NCI-H128 (cell line): ENCODE results near the gene RETN.
A peak's percentile ranks its signal among the peaks of the same experiment; 100 is the strongest.

Experiments used
- DNase-seq: peaks from one replicate; lab custom pipeline; 2025; ENCODE audit not compliant: unreplicated experiment; lab: John Stamatoyannopoulos, UW

The RETN gene, protein sequence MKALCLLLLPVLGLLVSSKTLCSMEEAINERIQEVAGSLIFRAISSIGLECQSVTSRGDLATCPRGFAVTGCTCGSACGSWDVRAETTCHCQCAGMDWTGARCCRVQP

DNA sequence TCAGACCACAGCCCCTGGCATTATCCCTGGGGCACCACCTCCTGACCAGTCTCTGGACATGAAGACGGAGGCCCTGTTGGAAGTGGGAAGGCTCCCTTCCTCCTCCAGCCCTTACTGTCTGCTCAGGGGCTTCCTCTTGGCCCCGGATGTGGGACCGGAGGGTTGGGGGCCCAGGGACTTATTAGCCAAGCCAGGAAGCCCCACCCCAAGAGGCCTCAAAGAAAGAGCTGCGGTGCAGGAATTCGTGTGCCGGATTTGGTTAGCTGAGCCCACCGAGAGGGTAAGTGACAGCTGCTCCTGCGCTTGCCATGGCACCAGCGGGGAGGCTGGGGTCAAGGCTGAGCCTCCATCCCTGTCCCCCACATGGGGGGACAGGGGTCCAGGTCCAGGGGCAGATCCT lies at the start of gene RETN:
Gene RETN (plus strand): TSS at position 208 of the 400 bp plus-strand sequence. CDS start 278 bp downstream, outside the sequence.
- no peak for DNase-seq

DNA sequence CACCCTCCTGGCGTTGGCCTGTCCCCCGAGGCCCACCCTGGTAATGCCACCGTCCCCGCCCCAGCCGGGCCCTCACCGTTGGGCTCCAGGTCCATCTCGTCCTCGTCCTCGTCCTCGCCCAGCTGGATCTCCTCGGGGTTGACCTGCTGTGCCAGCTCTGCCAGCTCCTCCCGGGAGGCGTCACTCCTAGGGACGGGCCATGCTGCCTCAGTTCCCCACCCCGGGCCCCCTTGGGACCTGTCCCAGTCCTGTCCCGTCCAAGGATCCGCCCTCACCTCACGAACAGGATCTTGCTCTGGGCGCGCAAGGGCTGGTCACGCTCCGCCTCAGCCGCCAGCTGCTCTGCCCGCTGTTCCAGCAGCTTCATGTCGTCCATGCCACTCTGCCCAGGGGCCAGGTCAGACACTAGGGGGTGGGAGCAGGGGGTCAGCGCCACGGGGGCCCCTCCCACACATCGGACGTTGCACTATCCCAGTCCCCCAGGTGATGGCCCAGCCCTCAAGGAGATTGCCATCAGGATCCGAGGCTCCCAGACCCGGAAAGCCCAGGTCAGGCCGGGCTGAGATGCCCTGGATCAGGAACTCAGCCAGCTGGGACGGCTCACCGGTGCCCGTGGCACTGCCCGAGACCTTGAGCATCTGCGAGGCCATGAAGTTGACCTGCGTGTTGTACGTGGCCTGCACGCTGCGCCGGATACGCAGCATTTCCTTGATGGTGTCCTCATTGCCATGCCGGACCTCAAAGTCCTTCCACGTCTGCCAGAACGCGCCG lies 49.0 kb upstream of the RETN start:
- DNase-seq = no peak

DNA sequence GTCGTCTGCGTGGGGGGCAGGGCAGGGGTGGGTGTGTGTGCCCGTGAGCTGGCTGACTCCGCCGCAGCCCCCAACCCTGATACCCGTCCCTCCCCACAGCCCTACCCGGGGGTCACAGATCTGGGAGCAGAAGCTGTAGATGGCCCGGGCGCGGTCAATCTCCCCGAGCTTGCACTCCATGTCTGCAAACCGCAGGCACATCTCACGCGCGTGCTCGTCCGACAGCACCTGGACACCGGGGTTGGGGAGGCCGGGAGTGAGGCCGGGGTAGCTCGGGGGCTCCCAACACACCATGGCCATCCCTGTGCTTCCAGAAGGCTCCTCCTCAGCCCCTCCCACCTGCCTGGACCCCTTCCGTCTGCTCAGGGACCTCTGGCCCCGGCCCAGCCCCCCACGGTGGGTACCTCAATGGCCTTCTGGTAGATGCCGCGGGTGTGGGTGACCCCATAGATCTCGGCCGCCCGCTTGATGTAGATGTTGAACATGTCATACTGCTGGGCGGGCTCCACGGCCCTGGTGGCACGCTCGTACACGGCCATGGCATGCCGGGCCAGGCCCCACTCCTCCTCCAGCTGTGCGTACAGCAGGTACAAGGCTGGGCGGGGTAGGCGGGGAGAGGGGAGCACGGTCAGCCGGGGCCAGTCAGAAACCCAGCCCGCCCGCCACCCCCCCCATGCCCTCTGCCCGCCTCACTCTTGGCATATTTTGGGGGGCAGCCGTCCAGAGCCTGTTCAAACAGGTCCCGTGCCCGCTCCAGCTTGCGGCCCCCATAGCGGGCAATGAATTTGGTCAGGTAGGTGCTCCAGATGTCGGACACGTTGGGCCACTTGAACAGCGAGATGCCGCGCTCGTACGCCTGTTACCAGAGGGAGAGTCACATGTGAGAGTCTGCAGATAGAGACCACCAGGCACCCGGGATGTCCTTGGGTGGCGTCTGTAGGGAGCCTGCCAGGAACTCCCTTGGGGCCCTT lies 48.1 kb upstream of the RETN start:
- DNase-seq = no peak

DNA sequence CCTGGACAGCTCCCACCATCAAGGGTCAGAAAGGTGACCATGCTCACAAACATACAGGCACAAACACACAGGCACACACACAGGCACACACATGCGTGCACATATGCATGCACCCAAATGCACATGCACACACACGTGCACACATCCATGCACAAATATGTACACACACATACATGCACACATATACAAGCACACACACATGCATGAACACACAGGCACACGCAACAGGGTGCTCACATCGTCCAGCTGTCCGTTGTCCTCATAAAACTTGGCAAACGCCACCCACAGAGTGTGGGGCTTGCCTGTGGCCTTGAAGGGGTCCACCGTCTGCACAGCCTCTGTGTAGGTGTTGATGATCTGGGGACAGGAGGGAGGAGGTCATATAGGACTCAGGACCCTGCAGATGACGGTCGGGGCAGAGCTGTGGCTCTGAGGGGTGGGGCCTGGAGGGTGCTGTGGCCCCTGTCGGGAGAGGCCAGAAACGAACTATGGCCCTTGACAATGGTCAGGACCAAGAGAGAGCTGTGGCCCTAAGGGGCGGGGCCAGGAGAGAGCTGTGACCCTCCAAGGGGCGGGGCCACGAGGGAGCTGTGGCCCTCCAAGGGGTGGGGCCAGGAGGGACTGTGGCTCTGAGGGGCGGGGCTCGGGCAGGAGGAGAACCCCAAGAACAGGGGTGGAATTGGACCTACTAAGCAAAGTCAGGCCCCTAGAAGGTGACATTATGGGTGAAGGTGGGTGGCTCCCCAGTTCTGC lies 45.7 kb upstream of the RETN start:
- DNase-seq = no peak

DNA sequence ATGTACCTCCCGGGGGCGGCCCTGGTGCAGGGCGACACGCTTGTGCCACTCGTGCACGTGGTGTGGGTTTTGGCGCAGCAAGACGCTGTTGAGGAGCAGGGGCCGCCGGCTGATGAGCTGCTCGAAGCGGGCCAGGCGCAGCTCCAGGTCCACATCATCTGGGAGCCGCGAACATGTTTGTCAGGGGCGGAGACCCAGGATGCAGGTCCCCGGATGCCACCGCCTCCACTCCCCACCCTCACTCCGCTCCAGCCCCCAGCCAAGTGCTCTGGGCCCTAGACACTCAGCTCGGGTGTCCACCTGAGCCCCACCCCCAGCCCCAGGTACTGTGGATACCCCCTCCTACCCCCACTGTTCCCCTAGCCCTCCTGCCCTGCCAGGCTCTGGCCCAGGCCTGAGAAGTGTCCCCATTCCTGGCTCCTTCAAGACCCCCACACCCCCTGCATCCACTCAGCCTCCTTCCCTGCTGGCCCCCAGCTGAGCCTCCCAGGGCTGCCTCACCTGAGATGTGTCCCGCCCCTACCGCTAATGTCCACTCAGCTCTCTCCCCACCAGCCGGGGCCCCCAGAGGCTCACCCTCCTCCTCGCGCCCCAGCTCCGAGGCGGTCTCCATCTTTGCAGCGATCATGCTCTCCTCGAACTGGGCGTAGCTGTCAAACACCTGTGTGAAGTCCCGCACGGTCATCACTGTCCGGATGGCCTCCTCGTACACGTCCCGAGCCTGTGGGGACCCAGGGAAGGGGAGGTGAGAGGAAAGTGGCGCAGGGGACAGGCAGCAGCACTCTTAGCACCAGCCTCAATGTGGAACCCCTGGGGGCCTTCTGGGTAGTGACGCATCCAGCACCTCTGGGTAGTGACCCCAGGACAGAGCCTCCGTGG lies 44.9 kb upstream of the RETN start:
- DNase-seq = no peak

DNA sequence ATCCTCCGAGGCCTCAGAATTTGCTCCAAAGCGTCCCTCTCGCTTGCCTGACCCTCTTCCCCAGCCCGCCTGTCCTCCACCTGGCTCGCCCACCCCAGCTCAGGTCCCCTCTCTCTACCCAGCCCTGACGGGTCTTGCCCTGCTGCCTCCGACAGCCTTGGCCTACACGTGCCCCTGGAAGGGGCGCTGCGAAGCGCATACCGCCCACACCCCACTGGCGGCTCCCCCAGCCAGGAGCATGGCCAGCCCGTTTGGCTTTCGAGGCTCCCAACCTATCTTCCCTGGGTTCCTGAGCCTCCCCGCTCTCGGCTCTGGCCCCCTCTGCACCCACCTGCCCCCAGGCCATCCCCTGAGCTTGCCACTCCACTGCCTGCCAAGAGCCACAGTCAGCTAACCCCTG lies 44.0 kb upstream of the RETN start:
- DNase-seq = no peak

DNA sequence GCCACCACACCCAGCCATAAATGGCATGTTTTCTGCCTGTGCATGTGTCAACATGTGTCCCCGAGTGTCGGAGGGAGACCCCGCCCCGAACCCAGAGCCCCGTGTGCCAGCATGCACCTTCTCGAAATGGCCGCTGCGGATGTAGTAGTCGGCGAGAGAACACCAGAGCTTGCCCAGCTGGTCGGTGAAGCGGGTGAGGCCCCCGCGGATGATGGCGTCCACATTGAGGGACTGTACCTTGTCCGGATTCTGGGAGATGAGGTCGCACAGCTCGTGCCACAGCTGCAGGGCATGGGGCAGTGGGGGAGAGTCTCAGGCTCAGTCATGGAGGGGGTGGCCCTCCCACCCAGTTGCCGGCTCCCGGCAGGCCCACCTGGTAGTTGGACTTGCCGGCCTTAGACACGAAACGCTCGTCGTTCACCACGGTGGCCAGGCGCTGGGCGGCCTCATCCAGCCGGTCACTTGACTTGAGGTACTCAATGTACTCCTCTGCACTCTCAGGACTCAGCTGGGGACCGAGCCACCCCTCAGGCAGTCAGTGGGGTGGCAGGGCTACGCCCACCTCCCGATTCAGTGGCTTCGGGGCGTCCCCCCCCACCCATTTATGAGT lies 43.0 kb upstream of the RETN start:
- DNase-seq = no peak

DNA sequence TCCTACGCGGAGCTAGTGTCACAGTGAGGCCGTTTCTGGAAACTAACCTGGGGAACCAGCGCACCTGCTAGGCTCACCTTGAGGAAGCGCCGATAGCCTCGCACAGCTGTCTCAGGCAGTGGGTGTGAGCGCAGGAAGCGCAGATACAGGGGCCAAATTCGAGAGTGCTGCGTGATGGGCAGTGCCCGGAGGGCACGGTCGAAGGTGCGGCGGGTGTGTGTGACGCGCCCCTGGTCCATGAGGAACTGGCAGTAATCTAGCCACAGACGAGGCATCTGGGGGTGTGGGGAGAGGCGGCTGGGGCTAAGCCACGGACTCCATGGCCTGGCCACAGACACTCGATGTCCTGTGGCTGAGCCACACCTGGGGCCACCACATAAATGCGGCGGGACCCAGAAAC lies 41.7 kb upstream of the RETN start:
- DNase-seq = no peak

DNA sequence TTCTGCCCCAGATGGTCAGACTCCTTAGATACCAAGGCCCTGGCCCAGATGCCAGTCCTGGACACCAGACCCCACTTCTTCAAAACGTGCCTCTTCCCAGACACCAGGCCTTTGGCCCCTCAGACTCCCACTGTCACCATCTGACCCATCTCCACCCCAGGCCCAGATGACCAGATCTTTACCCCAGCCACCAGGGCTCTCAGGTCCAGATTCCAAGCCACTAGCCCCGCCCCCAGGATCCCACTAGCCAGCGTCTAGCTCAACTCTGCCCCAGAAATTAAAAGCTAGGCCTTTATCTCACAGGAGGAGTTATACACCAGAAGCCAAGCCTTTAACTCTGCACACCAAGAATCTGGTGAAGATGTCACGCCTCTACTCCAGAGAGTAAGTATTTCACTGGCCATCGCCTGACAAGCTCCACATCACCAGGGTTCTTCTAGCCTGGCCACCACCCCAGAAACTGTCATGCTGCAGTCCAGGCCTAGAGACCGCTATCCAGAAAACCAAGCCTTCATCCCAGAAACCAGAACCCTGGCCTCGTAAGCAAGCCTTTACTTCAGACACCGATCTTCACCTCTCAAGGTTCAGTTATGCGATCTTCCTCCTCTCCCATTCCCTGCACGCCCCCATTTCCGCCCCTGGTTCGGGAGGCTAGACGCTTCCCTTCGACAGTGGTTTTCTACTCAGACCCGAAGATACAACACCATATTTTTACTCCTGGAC lies 40.1 kb upstream of the RETN start:
- no peak for DNase-seq

DNA sequence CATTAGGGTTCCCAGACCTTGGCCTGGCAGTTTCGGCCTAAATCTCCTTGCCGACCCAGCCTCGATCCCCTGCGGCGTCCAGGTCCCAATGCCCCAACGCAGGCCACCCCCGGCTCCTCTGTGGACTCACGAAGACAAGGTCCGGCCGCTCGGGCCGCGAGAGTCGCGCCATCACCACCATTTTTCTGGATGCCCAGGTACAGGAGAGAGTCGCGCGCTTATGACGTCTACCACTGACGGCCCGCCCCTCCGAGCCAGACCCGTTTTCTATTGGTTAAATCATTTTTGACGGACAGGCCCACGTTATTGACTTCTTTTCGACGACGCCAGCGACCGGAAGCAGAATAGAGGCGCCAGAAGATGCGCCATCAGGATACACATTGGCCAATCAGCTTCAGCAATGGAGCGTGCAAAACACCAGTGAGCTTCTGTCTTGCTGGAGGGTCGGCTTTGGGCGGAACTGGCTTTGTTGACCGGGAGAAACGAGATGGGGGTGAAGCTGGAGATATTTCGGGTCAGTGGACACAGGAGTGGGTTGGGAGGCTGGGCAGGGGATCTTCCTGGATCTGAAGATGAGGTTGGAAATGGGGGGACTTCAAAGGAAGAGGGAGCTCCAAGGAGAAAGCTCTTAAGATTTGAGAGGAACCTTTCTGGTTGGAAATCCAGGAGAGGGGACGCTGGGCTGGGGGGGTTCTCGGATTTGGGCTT lies 39.3 kb upstream of the RETN start, which contains the start of the genes PET100 and XAB2:
Gene PET100 (plus strand): TSS at position 447 of the 708 bp plus-strand sequence. CDS start 41 bp downstream, at position 488.
Gene XAB2 (minus strand): TSS at position 199 of the 708 bp plus-strand sequence. CDS start 18 bp downstream, at position 181.
- peak; percentile 96 for DNase-seq

DNA sequence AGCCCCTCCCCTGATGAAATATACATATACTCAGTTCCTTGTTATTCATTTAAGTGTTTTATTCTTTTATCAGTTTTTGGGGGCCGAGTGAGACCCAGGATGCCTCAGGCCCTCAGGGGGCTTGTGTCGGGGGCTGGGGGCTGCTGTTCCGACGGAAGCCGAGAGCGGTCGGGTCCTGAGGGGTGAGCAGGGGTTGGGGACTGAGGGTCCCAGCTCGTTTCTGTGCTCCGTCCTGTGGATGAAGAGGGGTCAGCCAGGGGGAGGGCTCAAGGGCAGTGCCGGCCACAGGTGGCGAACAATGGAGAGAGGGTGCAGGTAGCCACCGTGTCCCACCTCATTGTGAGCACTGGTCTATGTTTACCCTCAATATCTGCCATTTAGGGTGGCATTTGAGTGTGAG lies 37.3 kb upstream of the RETN start:
- DNase-seq = no peak

DNA sequence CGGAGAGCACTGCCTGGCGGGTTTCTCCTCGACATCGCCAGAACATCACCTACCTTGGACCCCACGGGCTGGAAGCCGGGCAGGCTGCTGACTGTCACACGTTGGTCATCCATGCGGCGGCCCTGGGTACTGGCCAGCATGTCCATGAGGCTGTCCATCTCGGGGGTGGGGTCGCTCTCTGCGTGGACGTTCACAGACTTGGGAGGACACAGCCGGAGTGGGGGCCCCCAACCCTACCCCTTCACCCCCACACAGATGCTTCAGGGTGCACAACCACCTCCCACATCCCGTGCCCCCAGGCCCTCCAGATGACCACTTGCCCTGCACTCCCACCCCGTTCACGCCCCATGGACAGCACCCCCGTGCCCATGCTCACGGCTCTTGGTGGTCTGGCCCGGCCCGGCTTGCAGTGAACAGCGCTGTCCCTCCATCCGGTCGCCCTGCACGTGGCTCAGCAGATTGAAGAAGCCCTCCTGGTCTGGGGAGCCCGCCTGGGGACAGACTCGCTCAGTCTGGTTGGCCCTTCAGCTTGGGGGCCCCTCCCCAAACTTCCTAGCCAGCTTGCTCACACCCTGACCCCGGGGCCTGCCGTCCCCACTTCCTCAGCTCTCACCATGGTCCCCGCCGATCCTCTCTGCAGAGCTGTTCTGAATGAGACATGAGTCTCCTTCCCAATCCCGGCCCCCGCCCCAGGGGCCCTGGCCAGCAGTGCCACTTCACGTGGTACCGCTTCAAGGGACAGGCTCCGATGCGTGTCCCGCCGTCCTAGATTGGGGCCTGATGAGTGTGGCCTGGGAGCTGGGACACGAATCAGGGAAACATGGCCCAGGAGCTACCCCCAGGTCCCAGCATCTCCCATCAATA lies 36.3 kb upstream of the RETN start:
- no peak for DNase-seq

DNA sequence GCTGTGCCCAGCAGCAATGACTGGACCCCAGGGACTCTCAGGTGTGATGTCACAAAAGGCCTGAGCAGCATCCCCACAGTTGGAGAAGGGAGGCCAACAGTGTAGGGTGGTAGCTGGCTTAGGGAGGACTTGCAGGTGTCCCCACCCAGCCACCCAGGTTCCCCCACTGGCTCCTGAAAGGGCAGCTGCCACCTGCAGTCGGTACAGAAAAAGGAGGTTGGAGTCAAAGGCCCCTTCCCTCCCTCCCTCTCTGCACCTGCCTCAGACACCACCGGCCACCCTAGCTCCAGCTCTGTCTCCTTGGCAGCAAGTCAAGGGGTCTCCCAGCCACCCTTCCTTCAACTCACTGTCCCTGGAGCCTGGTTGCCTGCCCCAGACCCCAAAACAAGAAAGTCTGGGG lies 35.2 kb upstream of the RETN start, which contains the start of gene PCP2:
Gene PCP2 (minus strand): TSS at position 22 of the 400 bp plus-strand sequence. CDS start 262 bp downstream, outside the sequence.
- no peak for DNase-seq

DNA sequence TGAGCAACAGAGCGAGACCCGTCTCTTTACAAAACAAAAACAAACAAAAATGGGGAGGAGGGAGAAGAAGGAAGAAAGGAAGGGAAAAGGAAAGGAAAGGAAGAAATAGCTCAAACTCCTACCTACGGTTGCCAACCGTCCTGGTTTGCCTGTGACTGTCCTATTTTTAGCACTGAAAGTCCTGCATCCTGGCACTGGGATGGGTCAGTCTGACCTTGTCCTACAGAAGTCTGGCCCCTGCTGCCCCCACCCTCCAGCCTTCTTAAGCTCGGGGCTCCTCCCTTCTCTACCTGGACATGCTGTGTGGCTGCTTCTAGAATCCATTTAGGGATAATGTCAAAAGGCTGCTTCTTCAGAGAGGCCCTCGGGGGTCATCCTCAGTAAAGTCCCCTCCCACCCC lies 33.2 kb upstream of the RETN start:
- no peak for DNase-seq

DNA sequence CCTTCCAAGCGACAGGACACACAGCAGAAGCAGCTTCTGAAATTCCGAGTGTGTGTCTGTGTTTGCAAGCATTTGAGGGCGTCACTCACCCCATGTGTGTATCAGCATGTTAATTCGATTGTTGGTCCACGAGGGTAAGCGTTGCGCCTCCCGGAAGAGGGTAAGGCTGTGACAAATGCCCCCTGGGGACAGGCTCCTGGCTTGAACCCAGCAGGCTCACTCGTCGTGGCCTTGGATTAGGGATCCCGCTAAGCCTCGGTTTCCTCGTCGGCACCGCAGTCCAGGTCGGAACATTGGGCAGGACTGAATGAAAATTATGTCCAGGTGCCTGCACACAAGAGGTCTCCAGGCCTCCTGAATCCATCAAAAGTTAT lies 32.5 kb upstream of the RETN start:
- no peak for DNase-seq

DNA sequence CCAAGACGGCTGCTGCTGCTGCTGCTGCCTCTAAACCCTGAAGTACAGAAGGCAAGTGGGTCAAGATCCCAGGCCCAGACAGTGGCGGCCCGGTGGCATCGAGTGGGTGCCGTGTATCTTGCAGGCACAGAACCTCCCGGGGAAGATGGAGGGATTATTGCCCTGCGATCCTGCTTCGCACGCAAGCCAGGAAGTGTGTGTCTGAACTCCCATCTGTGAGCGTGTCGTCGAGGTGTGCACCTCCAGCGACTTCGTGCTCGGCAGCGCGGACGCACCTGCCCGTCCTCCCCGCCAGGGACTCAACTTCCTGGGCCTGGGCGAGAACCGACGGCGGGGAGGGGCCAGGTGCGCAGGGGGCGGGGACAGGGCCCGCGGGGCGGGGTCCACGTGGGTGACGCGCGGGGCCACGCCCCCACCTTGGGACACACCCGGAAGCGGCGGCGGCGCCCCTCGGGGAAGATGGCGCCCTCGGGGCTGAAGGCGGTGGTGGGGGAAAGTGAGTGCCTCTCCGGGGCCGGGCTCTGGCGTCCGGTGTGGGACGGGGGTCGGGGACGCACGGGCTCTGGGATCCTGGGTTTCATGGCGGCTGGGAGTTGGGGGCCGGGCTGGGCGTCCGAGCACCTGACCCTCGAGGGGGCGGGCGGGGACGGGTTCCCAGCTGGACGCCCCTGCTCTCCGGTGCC lies 32.0 kb upstream of the RETN start, which contains the start of gene STXBP2:
Gene STXBP2 (plus strand): TSS at position 420 of the 683 bp plus-strand sequence. CDS start 40 bp downstream, at position 460.
- peak; percentile 52 for DNase-seq
